COLO829 (cell line): ENCODE results near the gene CHMP4B.

Experiments used
- DNase-seq: peaks from one replicate; pipeline ENCODE4 v3.0.0; 2012; ENCODE audit warnings: low spot score

CHMP4B gene

DNA sequence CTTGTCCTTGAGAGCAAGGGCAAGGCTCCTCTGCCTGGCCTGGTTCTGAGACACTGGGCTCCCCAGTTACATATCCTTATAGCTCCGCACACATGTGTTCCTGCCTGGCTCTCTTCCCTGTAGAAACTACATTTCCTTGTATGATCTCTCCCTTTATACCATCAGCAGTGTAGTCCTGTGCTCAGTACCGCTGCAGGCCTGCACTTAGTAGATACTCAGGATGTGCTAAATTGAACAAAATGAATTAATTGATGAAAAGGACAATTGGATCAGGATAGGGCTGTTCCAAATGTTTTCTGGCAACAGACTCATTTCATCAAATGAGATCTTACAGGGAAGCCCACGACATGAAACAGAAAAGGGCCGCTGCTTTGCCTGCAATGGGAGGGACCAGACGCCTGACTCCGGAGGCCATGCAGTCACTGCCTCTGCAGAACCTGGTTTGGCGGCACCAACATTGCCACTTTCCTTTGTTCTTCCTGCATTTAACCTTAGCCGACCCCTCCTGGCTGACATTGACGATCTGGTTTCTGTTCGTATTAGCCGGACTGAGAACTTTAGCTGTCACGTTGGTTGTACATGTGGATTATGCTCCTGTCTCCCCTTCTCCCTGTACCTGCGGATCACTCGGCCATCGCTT, 53.3 kb downstream of the CHMP4B start:
- DNase-seq: no peak

DNA sequence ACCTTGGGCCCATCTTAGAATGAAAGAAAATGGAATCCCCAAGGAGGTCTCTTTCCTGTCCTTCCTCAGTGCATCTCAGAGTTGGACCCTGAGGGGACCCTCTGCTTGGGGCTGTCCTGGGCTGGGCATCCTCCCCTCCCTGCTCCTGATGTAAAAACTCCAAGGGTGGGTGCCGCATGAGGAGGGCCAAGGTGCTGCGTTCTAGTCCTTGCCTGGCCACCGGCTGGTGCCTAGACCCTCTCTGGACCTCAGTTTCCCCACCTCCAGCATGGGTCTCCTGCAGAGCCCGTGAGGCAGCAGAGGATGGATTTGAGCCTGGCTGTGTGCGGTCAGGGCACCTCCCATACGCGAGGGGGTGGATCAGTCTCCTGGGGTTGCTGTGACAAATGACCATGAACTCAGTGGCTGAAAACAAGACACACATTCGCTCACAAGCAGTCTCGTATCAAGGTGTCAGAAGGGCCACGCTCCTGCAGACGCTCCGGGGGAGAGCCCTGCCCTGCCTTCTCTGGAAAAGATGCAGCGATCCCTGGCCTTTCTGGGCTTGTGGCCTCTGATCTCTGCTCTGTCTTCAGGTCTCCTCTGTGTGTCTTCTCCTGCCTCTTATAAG, 54.7 kb downstream of the CHMP4B start:
- DNase-seq: no peak

DNA sequence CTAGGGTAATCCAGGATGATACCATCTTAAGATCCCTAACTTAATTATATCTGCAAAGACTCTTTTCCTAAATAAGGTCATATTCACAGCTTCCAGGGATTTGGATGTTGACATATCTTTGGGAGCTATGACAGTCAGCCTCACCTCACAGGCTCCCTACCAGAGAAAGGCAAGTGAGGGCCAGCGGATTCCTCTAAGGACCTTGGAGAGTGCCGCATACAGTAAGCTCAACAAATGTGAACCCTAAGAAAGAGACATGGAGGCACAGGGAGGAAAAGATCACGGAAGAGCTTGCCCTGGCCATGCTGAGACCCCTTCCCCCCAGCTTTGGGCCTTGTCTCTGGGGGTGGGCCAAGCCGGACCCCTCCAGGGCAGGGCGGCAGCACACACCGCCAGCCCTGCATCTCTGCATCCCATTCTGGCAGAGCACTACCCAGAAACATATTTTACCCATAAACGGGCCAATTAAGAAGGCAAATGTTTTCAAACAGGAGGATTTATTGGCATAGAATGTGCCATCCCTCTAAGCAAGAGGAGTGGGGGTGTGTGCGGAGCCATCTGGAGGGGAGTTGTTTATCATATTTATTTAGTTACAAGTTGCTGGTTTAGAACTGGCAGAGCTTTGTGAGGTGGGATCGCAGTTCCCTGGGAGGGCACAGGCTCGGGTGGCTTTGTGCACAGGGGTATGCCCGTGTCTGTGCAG, 55.4 kb downstream of the CHMP4B start:
- no peak for DNase-seq

DNA sequence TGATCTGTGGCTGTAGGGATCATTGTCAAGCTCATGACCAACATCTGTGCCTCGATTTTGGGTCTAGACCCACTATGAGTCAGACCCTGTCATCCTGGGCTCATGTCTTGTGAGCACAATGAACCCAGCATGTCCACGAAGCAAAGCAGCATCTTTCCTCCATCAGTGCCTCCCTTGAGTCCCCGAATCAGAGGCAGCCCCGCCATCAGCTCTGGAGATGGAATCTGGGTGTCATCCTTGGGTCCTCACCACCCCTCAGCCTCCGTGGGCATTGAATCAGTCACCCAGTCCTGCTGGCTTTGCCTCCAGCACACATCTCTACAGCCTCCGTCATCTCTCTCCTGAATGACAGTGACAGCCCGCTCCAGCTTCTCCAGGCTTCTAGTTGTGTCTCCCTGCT, 56.9 kb downstream of the CHMP4B start:
- no peak for DNase-seq

DNA sequence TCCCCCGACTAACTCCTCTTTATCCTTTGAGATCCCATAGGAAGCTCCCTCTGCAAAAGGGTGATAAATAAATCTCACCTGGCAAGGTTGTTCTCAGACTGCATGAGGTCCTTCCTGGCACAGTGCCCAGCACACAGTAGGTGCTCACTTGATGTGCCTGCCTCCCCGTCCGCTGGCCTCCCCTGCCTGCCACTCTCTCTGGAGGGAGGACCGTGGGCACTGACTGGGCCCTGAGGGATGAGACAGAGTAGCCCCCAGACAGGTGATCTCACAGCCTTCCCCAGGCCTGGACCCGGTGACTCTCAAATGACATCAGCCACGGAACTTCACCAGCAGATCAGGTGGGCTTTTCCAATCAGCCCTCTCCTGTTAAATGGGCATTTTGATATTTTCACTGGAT, 57.4 kb downstream of the CHMP4B start:
- DNase-seq: no peak

DNA sequence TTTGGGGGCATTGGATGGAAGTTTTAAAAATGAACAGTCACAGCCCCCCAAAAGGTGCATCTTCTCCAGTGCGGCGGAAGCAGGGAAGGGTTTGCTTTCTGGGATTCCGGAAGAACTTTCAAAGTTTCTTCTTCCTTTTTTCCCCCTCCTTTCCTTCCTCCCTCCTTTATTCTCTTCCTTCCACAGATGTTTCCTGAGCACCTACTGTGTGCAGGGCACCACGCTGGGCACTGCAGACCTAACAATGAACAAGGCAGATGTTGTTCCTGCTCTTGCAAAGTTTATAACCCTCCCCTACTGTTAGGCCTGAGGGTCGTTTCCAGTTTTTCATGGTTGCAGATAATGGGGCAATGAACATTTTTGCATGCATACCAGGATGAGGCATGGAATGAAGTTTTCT, 58.1 kb downstream of the CHMP4B start:
- no peak for DNase-seq

DNA sequence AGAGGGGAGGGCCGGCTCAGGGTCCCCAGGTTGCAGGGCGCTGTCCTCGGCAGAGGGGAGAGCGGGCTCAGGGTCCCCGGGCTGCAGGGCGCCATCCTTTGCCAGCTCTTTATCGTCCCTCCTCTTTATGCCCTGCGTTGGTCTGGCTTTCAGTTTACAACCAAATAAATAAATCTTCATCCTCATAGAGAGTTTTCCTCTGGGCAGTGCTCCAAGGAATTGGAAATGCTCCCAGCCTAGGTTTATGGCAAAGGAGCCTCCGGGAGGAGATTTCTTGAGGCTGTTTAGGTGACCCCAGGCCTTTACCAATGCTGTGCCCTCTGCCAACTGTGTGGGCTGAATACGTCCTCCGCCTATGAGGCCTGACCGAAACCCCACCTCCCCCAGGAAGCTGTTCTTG, 60.2 kb downstream of the CHMP4B start:
- no peak for DNase-seq

DNA sequence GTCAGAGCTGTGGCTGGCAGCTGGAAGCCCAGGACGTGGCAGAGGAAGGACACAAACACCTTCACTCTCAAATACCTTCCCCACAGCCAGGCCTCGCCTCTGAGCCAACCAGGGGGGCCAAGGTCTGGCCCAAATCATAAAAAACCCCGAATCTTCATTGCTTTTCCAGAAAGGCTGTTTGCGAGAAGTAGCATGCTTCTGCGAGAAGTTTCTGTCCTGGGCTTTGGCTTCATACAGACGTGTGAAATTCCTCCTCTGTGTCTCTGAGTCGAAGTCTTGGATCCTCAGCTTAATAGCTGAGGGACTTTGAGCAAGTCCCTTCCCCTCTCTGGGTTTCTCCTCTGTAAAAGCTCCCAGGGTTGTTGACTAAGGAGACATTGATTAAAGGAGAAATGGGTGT, 63.0 kb downstream of the CHMP4B start:
- DNase-seq: no peak

DNA sequence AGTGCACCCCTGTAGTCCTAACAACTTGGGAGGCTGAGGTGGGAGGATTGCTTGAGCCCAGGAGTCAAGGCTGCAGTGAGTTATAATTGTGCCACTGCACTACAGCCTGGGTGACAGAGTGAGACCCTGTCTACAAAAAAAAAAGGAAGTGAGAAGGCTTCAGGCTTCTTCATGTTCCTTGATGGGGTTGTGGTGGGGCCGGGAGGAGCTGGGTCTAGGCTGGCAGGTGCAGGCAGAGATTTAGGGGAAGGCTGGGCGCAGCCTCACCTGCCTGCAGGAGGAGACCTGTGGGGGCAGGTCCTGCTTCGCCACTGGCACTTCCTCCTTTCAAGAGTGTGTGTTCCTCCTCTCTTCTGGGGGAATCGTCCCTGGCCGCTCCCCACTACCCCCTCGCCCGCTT, 63.9 kb downstream of the CHMP4B start:
- no peak for DNase-seq

DNA sequence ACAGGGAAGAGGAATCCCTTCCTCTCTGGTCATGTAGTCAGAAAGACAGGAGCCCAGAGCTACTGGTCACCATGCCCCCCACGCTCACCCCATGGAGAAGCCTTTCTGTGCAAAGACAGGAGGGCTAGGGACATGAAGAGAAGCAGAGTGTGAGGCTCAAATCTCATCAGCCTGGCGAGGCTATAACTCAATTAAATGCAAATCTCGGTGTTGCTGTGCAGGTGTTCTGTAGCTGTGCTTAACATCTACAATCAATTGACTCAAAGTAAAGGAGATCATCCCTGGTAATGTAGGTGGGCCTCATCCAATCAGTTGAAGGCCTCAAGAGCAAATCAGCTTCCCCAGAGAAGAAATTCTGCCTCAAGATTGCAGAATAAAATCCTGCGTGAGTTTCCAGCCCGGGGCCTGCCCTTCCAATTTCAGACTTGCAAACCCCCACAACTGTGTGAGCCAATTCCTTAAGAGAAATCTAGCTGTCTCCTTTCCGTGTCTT, 64.4 kb downstream of the CHMP4B start:
- no peak for DNase-seq

DNA sequence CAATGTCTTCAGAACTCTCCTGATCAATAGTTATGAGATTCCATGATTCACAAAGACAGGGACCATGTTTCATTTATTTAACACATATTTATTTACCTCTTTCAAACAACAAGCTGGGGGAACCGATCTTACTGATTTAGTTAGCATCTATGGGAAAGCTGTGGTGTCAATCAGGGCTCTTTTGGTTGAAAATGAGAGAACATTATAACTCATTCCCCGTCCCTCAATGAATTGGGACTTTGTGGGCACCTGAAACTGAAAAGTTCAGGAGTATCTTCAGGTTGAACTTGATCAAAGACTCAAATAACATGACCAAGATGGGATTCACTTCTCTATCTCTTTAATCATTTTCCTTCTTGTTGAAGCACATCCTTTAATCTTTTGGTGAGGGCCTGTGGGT, 67.4 kb downstream of the CHMP4B start:
- no peak for DNase-seq

DNA sequence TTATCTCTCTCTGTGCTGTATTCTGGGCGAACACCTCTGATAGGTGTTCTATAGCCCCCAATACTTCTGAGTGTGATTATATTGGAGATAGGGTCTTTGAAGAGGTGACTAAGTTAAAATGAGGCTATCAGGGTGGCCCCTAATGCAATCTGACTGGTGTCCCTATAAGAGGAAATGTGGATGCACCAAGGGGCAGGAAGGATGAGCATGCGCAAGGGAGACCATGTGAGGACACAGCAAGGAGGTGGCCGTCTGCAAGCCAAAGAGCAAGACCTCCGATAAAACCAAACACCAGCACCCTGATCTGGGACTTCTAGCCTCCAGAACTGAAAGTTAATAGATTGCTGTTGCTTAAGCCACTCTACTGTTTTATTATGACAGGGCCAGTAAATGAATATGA, 69.2 kb downstream of the CHMP4B start:
- DNase-seq: no peak

DNA sequence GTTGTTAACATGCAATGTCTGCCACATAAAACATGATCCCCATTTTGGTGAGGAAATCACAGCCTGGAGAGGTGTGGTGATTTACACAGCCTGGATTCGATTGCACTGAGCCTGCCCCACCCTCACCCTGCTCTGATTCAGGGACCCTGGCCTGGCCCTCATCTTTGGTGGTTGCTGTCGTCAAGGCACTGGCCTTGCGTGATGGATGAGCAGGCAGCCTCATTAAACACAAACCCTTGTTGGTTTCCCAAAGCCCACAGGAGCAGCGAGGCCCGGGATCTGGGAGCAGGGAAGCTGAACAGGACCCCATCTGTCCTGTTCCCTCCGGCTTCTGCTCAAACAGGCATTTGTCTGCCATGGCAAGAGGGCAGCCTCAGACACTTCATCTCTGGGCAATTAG, 70.8 kb downstream of the CHMP4B start:
- DNase-seq: no peak

DNA sequence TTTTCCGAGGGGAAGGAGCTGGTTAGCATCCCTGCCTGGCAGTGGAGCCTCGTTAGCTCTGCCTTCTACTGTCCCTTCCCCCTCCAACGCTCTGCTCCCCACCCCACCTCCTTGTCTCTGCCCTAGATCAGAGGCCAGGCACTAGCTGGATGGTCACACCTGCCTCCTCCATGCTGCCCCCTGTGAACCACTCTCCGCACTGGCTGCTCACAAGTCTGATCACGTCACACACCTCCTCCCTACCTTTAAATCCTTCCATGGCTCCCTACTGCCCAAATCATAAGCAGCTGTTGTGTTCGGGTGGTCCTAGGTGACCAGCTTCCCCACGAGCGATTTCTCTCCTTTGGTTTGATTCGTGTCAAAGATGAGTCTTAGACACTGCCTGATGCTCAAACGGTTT, 71.3 kb downstream of the CHMP4B start:
- DNase-seq: no peak

DNA sequence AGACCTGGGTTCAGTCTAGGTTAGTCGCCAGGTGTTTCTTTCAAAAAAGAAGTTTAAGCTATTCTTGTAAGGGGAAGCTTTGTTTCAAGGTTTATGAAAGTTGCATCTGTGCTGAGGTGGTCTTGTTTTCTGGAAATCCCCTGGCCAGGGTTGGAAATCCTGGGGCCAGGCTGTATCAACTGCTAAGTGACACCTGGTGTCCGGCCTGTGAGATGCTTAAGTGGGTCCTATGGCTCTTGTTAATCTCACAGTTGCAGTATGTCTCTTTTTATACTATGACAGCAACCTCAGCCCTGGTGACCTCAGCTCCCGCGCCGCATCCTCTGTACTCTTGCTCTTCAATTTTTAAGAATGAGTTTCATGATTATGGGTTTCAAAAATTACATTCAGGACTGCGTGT, 72.0 kb downstream of the CHMP4B start:
- no peak for DNase-seq

DNA sequence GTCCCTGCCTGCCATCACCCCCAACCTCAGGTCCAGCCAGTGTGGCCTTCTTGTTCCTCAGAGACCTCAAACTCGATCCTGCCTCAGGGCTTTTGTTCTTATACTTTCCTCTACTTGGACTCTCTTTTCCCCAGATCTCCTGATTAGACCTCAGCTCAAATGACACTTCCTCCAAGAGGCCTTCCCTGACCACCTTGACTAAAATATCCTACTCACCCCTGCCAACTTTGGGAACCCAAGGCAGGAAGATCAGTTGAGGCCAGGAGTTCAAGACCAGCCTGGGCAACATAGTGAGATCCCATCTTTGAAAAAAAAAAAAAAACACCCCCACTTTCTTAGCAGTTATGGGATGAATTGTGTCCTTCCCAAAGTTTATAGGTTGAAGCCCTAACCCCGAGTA, 73.5 kb downstream of the CHMP4B start:
- no peak for DNase-seq

DNA sequence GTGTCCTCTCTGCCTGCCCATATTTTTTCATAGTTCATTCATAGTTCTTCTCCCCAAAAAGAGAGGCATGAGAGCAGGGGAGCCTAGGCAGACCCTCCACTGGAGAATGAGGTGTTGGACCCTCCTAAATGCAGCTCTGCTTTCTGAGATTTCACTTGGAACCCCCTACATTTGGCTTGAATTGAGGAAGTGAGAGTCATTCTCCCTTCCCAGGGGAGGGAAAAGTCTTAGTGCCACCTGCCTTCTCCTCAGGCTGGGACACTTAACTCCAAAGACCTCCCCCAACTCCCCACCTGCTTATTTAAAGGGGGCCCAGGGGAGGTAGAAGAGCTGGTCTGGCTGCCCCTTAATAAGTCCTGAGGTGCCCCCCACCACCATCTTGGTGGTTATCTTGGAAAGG, 78.2 kb downstream of the CHMP4B start:
- DNase-seq: no peak

DNA sequence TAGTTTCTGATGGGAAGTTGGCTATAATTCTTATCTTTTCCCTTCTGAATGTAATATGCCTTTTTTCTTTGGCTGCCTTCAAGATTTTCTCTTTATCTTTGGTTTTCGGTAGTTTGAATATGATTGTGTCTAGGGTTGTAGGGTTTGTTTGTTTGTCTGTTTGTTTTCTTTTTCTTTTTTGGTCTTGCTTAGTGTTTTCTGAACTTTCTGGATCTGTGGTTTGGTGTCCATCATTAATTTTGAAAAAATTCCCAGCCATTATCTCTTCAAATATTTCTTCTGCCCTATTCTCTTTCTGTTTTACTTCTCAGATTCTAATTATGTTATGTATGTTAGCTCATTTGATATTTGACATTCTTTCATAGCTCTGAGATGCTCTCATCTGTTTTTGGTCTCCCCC, 79.4 kb downstream of the CHMP4B start:
- DNase-seq: no peak

DNA sequence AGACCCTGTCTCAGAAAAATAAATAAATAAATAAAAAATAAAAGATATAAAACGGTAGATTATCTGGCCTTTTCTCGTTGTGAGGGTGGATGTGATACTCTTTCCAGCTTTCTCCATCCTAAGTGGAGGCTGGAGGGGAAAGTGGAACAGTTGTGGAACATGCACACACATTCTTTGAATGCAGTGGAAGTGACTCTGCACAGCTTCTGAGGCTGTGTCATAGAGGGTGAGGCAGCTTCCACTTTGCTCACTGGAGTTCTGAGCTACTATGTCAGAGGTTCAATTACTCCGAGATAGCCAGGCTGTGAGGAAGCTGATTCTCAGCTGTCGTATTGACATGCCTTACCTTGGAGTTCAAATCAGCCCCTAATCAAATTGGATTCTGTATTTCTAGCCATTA, 82.2 kb downstream of the CHMP4B start:
- DNase-seq: no peak

DNA sequence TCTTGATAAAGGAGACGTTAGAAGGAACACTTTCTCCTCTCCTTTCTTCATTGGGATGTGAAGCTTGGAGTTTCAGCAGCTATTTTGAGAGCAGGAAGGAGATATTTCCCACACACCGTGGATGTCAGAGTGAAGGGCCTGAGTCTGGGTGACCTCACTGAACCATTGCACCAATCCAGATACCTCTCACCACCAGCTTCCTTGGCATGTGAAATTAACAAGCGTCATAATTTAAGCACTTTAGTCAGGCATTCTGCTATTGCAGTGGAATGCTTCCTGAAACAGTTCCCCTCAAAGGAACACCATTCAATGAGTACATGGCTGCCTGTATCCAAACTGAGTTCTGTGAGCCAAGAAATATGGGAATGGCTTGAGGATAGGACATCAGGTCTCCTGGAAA, 83.7 kb downstream of the CHMP4B start:
- no peak for DNase-seq

DNA sequence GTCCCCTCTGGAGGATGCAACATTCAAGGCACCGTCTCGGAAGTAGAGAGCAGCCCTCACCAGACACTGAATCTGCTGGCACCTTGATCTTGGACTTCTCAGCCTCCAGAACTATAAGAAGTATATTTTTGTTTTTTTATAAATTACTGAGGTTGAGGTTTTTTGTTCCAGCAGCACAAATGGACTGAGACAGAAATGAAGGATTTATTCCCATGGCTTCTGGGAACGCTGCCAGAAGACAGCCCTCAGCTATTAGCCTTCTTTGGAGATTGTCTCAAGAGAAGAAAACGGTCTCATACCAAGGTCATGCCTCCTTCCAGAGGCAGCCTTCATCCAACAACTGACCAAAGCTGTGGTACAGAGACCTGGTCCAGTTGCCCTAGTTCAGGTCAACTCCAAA, 85.4 kb downstream of the CHMP4B start:
- no peak for DNase-seq

DNA sequence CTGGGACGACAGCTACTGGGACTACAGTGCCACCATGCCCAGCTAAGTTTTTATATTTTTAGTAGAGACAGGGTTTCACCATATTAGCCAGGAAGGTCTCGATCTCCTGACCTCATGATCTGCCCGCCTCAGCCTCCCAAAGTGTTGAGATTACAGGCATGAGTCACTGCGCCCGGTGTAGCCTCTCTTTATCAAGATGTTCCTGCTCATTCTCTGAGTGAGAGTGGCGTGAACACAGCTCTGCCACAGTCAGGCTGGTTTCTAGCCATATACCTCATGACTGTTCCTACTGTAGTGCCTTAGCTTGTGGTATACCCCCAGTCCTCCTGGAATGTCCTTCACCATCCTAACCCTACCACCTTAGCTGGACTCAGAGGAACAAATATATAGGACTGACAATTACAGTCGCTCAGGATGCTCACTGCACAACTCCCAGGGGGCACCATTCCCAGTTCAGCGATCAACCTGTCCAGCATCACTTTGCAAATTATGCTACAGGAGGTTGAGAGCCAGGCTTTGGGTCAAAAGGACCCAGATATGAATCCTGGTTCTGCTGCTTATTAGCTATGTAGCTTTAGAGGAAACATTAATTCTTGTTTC, 86.3 kb downstream of the CHMP4B start:
- no peak for DNase-seq

DNA sequence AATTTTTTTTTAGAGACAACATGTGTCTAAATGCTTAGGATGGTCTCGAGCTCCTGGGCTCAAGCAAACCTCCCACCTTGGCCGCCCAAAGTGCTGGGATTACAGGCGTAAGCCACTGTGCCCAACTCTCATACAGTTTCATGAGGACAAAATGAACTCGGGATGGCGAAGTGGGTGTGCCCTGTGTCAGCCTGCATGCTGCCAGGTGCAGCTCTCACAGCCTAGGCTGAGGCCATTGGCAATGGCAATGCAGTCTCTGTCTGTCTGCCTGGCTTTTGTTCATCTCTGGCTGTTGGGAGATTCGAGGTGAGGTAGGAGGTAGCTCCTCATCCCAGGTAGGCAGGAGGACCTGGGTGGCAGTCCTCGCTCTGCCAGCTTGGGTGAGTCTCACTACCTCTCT, 88.0 kb downstream of the CHMP4B start:
- no peak for DNase-seq
